PC-3 (cell line): Measurements from ENCODE around the gene FEM1C.

ENCODE experiments used
- CTCF ChIP-seq: fragments of 300-600 bp; sonication (generic); conservative IDR thresholded peaks from 2 replicates; pipeline ENCODE4 v1.5.1; 2017; ENCODE audit warnings: antibody characterized with exemption, low read depth, mild to moderate bottlenecking, low read length
- EZH2 ChIP-seq: fragments of 300-600 bp; sonication (generic); IDR thresholded peaks from one replicate; pipeline ENCODE4 v1.6.1; 2017; ENCODE audit warnings: antibody characterized with exemption, mild to moderate bottlenecking, low read length; ENCODE audit not compliant: unreplicated experiment
- EZH2phosphoT487 ChIP-seq: fragments of 300-600 bp; sonication (generic); IDR thresholded peaks from 2 replicates; pipeline ENCODE4 v1.6.1; 2018; ENCODE audit warnings: mild to moderate bottlenecking, antibody characterized with exemption, low read length, borderline replicate concordance

DNA sequence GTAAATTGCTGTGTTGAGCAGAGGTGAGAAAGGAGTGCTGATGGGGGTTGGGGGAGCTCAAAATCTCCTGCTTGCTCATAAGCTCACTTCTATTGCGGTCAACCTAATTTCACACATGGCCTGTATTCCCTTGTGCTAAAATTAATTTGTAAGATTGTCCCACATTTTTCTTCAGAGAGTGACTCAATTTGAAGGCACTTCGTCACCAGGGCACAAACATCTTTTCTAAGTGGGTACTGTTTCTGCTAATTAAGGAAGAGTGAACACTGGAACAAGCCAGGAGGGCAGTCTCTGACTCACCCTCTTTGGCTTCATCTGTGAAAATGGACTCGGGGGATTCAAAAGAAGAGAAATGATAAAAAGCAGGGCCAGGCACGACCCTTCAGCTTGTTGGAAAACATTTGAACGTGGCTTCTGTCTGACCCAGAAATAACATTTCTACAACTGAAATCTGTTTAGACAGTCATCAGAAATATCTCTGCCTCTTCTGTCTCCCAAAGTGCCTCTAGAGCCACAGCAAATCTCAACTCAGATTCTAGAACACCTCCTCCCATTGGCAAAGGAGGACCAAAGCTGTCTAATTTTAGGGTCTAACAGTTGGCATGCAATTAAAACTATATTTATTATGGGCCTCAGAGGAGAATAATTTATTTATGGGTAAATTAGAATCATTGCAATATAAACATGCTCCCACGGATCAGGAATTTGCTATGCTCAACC is 49.8 kb downstream of the FEM1C start:
- TF ChIP-seq CTCF: no peak
- no peak for TF ChIP-seq EZH2phosphoT487
- TF ChIP-seq EZH2: no peak
